B cell (primary cell): Measurements from ENCODE around the gene PCSK2. TPM values are rescaled to one million over a fixed set of nuclear protein-coding genes. Genes with fewer than 3 reads are reported as not detected.

Source experiments
- ATAC-seq: fragments of 200-7000 bp; cut with Tn5 transposase; one replicate; pipeline ENCODE4 v1.10.0; 2021; ENCODE audit warnings: low read depth, mild to moderate bottlenecking, moderate number of reproducible peaks, moderate library complexity
- CTCF ChIA-PET: fragments of 350-600 bp; sonication (Branson Sonifier 250); formaldehyde crosslinking; loops from one replicate; lab custom pipeline; 2021; ENCODE audit warnings: antibody characterized with exemption, inconsistent platforms; lab: Charles Lee
- POLR2A ChIA-PET: fragments of 350-600 bp; sonication (Branson Sonifier 250); formaldehyde crosslinking; loops from one replicate; lab custom pipeline; 2021; ENCODE audit warnings: antibody characterized with exemption; lab: Charles Lee
- DNase-seq: peaks from one replicate; pipeline ENCODE4 v3.0.0; 2013
- H2AFZ ChIP-seq: 2 replicates; pipeline ENCODE4 v1.6.1; 2012; ENCODE audit warnings: mild to moderate bottlenecking, low read depth, low read length; ENCODE audit not compliant: insufficient read depth, poor library complexity, severe bottlenecking
- H3K27ac ChIP-seq, 2 donors: 1 replicate in 1 of 2; 2 replicates in 1 of 2; pipeline ENCODE4 v1.5.1; 2012 to 2013; ENCODE audit warnings: low read length in 2 of 2, mild to moderate bottlenecking in 2 of 2, moderate library complexity in 1 of 2
- H3K27me3 ChIP-seq, 4 experiments: fragments of 200-600 bp in 1 of 4; sonication (generic) in 1 of 4; replicated peaks in 1 of 4; 1 replicate in 2 of 4; 2 replicates in 2 of 4; pipeline versions ENCODE4 v1.6.1 to v1.7.0; 2013 to 2016; ENCODE audit warnings: low read length in 3 of 4, mild to moderate bottlenecking in 2 of 4, mixed read lengths in 1 of 4, moderate library complexity in 1 of 4; ENCODE audit not compliant: insufficient read depth in 4 of 4, control insufficient read depth in 3 of 4; ENCODE audit errors: control extremely low read depth in 1 of 4
- H3K36me3 ChIP-seq, 2 experiments: replicated peaks in 1 of 2; 1 replicate in 1 of 2; 2 replicates in 1 of 2; pipeline versions ENCODE4 v1.6.1 to v1.7.1; 2013; ENCODE audit warnings: low read length in 1 of 2; ENCODE audit not compliant: insufficient read depth in 2 of 2, control insufficient read depth in 1 of 2; ENCODE audit errors: control extremely low read depth in 1 of 2, extremely low read depth in 1 of 2
- H3K4me1 ChIP-seq, 2 donors: fragments of 200-600 bp in 1 of 2; sonication (generic) in 1 of 2; 1 replicate in 1 of 2; 2 replicates in 1 of 2; pipeline versions ENCODE4 v1.5.1 to v1.6.1; 2013 to 2017; ENCODE audit warnings: low read length in 2 of 2; ENCODE audit not compliant: control insufficient read depth in 2 of 2, insufficient read depth in 2 of 2
- H3K4me2 ChIP-seq: replicated peaks from 2 replicates; pipeline ENCODE3; 2012; ENCODE audit warnings: mild to moderate bottlenecking, low read depth, low read length; ENCODE audit not compliant: poor library complexity, severe bottlenecking
- H3K4me3 ChIP-seq, 5 experiments: fragments of 200-600 bp in 1 of 5; sonication (generic) in 1 of 5; 1 replicate in 3 of 5; 2 replicates in 2 of 5; pipeline versions ENCODE4 v1.5.1 to v1.7.0; 2011 to 2016; ENCODE audit warnings: low read length in 4 of 5, mild to moderate bottlenecking in 4 of 5, low read depth in 2 of 5, control low read depth in 1 of 5, moderate library complexity in 1 of 5; ENCODE audit not compliant: insufficient read depth in 1 of 5; ENCODE audit errors: control extremely low read depth in 1 of 5, extremely low read depth in 1 of 5
- H3K79me2 ChIP-seq: fragments of 200-600 bp; sonication (generic); one replicate; pipeline ENCODE4 v1.6.0; 2016; ENCODE audit warnings: low read length; ENCODE audit not compliant: control insufficient read depth, insufficient read depth
- H3K9ac ChIP-seq: fragments of 200-600 bp; sonication (generic); 2 replicates; pipeline ENCODE4 v1.6.1; 2017; ENCODE audit warnings: mild to moderate bottlenecking, low read length, moderate library complexity
- H3K9me3 ChIP-seq, 3 donors: one replicate each; pipeline versions ENCODE4 v1.6.1 to v1.7.1; 2013; ENCODE audit warnings: low read length in 2 of 3; ENCODE audit not compliant: control insufficient read depth in 2 of 3, insufficient read depth in 1 of 3; ENCODE audit errors: control extremely low read depth in 1 of 3
- H4K20me1 ChIP-seq: 2 replicates; pipeline ENCODE4 v1.6.0; 2012; ENCODE audit warnings: mild to moderate bottlenecking, low read length; ENCODE audit not compliant: insufficient read depth, control insufficient read depth, poor library complexity, severe bottlenecking
- H3K27ac Mint-ChIP-seq: one replicate; pipeline ENCODE4 v1.8.0; 2021; ENCODE audit warnings: mixed read lengths
- H3K27me3 Mint-ChIP-seq: one replicate; pipeline ENCODE4 v1.8.0; 2021; ENCODE audit warnings: mixed read lengths
- H3K4me1 Mint-ChIP-seq: one replicate; pipeline ENCODE4 v1.8.0; 2021; ENCODE audit warnings: mixed read lengths
- H3K4me3 Mint-ChIP-seq: one replicate; pipeline ENCODE4 v1.8.0; 2021; ENCODE audit warnings: mixed read lengths
- H3K9me3 Mint-ChIP-seq: one replicate; pipeline ENCODE4 v1.8.0; 2022; ENCODE audit warnings: mixed read lengths; ENCODE audit not compliant: insufficient read depth
- CTCF ChIP-seq: fragments of 200-600 bp; IDR thresholded peaks from one replicate; pipeline ENCODE4 v1.8.0; 2022; ENCODE audit warnings: antibody characterized with exemption, mild to moderate bottlenecking
- EZH2 ChIP-seq: IDR thresholded peaks from 2 replicates; pipeline ENCODE4 v1.6.1; 2012; ENCODE audit warnings: borderline replicate concordance, low read depth, mild to moderate bottlenecking, moderate library complexity, low read length; ENCODE audit not compliant: insufficient read depth, poor library complexity, severe bottlenecking
- WGBS: methylation state at CpG from one replicate; pipeline ENCODE4 v1.1.5; 2013; ENCODE audit warnings: missing lambda C conversion rate; ENCODE audit not compliant: insufficient coverage; 5-methylcytosine and 5-hydroxymethylcytosine counted together
- intact Hi-C: fragments of 100-400 bp; cut with micrococcal nuclease; formaldehyde crosslinking; loops from one replicate; pipeline ENCODE4 v1.10.0; 2022
- polyA minus RNA-seq: library from RNA; depleted of rRNA, polyadenylated mRNA; stranded (reverse); fragments of >200 nt; gene quantifications from 2 replicates; pipeline ENCODE4 v1.2.3, GENCODE V29; 2012
- polyA plus RNA-seq: library from polyadenylated mRNA; depleted of rRNA; stranded (reverse); fragments of >200 nt; gene quantifications from 2 replicates; pipeline ENCODE4 v1.2.3, GENCODE V29; 2012
- total RNA-seq, 2 donors: library from RNA; stranded (reverse); fragments of 120-200 nt in 1 of 2; gene quantifications; 1 replicate in 1 of 2; 2 replicates in 1 of 2; pipeline versions ENCODE4 v1.2.3 to v1.2.4, GENCODE V29; 2013 to 2022

PCSK2 gene
- total RNA-seq (not detected in 2 replicates), polyA plus RNA-seq (not detected in 2 replicates), polyA minus RNA-seq (not detected in 2 replicates)
- 0.02 TPM for total RNA-seq (2013)

- intact Hi-C loops, result no loop called here
- H3K79me2 ChIP-seq, result no peaks in the 10 kb centered on the region
Measured at GRCh38 chr20:17226410-17227218, at the start of gene PCSK2. TSS of gene PCSK2 (plus strand) at chr20:17227040. CDS start at chr20:17227306, 266 bp downstream.

More at GRCh38 chr20:17226410-17227218, at the start of gene PCSK2:
- ATAC-seq, result no peak
- Mint-ChIP-seq H3K27ac (no peak within 1 kb of the TSS), H3K27me3 (peaks cover 67% of the 10 kb centered on the region), H3K4me3 (no peak within 1 kb of the TSS), H3K9me3 (no peaks in the 10 kb centered on the region), H3K4me1 (peaks cover 4% of the 10 kb centered on the region)
- Histone ChIP-seq H3K4me3 (no peak within 1 kb of the TSS), H3K9me3 (peaks cover 0 to 19% (median 0%) of the 10 kb centered on the region in 3 donors), H3K27me3 (peaks cover 0 to 31% (median 14%) of the 10 kb centered on the region in 4 experiments), H2AFZ (no peak within 1 kb of the TSS), H3K9ac (no peak within 1 kb of the TSS), H3K27ac (no peak within 1 kb of the TSS), H3K4me1 (no peaks in the 10 kb centered on the region), H3K36me3 (no peaks in the 10 kb centered on the region), H3K4me2 (no peak within 1 kb of the TSS), H4K20me1 (no peaks in the 10 kb centered on the region)
- DNase-seq, result no peak
- ChIA-PET CTCF (no interaction called here), POLR2A (no interaction called here)
- TF ChIP-seq EZH2 (no peak), CTCF (no peak)
- 9% methylated on average over 33 of the region's 53 CpGs for WGBS
